ENCODE data around the gene MANSC4.
"Not testable (repeated sequence)": the region's sequence is repeated elsewhere in the genome, so short reads cannot be mapped to it uniquely, and the experiment has no call there.

Gene MANSC4

DNA sequence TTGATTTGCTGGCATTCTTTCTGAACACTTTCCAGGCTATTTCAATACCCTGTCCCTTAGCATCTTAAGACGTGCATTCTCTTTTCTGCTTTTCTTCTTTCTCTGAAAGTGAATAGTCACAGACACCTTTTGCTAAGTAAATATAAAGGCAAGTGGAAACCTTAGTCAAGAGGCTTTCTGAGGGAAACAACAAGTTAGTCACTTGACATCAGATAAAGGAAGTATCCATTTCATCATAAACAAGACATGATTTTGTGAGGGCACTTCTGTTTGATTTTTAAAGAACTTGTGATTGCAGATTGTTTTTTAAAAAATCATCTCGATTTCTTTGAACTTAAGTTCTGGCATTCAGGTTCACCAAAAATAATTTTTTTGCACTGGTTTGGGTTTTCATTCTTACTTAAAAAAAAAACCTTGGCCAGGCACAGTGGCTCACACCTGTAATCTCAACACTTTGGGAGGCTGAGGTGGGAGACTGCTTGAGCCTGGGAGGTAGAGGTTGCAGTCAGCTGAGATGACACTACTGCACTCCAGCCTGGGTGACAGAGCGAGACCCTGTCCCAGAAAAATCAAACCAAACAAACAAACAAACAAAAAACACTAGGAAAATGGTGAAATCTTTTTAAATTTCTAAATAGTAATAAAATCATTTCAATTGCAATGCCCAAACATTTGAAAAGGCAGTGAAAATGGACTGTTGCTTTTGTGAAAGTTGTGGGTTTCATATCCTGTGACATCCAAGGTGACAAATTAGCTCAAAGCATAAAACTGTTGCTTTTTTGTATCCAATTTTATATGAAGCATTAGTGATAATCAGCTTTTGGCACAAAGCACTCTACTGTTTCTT is 8.3 kb downstream of the MANSC4 start:
- Histone ChIP-seq H3K36me3 (ENCODE audit: control insufficient read depth, insufficient read depth, low read length) (no peaks in the 10 kb centered on the region), H3K4me3 (ENCODE audit: low read length) (no peak overlapping the region), H3K4me1 (ENCODE audit: control insufficient read depth, insufficient read depth, low read length) (no peaks in the 10 kb centered on the region), H3K27me3 (ENCODE audit: control insufficient read depth, insufficient read depth, low read length) (no peaks in the 10 kb centered on the region), H3K27ac (ENCODE audit: low read depth, low read length) (no peak overlapping the region), H3K9ac (ENCODE audit: low read length) (no peak overlapping the region)

DNA sequence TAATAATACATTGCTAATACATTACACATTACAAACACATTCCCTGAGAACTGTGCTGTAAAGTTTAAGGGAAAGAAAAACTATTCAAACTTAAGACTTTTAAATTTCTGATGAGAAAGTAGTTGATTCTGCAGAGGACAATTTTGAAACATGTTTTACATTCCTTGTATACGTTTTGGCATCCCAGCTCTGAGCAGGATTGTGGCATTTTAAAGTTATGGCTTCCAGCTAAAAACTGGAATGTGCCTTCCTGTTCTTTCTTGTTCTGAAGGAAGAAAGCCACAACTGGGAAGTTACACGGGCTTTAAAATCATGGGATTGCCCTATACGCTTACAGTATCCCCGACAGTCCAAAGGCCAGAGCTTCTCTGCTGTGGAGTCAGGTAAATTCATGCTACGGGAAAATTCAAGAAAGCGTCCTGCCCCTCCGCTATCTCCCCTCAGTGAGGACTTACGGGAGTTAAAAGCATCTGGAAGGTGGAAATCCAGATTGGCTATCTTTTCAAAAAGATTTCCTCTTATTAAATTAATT is 10.8 kb downstream of the MANSC4 start:
- no peaks in the 10 kb centered on the region for H3K4me1 ChIP-seq (ENCODE audit: control insufficient read depth, insufficient read depth, low read length)
- H3K27me3 ChIP-seq (ENCODE audit: control insufficient read depth, insufficient read depth, low read length): no peaks in the 10 kb centered on the region
- no peak overlapping the region for H3K4me3 ChIP-seq (ENCODE audit: low read length)
- H3K27ac ChIP-seq (ENCODE audit: low read depth, low read length): no peak overlapping the region
- no peak overlapping the region for H3K9ac ChIP-seq (ENCODE audit: low read length)
- no peaks in the 10 kb centered on the region for H3K36me3 ChIP-seq (ENCODE audit: control insufficient read depth, insufficient read depth, low read length)

DNA sequence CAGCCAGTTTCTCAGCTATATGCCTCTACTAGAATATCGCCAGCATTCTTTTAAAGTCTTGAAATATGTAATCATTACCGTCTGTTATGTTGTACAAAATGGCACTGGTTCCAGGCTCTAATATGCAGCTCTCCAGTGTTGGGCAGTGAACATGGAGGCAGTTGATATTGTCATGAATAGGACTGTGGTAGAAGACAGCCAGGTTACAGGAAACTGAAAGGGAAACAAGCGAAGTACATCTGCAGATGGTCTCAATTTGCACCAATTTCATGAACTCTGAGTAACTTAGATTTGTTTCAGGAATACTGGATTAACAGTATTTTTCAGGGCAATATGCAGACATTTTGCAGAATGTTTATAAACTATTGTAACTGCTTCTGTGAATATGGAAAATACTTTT is 13.4 kb downstream of the MANSC4 start:
- no peak overlapping the region for H3K4me3 ChIP-seq (ENCODE audit: low read length)
- H3K36me3 ChIP-seq (ENCODE audit: control insufficient read depth, insufficient read depth, low read length): no peaks in the 10 kb centered on the region
- H3K9ac ChIP-seq (ENCODE audit: low read length): no peak overlapping the region
- H3K4me1 ChIP-seq (ENCODE audit: control insufficient read depth, insufficient read depth, low read length): no peaks in the 10 kb centered on the region
- H3K27me3 ChIP-seq (ENCODE audit: control insufficient read depth, insufficient read depth, low read length): no peaks in the 10 kb centered on the region
- no peak overlapping the region for H3K27ac ChIP-seq (ENCODE audit: low read depth, low read length)

DNA sequence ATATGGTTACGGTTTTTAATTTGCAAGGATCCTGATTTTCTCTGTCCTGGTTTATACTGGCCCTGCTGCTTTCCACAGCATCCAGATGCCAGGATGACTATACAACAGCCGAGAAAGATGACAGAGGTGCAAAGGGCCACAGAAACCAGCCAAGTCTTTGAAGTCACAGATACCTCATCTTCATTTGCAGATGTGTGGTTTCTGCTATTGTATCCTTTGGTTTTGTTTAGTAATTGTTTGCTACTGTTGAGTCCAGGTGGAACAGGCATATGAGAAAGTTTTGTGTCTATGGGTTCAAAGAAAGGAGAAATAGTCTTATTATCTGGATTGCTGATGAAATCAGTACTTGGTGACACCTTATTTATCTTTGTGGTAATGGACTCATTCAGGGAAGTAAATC is 17.3 kb downstream of the MANSC4 start:
- H3K4me1 ChIP-seq (ENCODE audit: control insufficient read depth, insufficient read depth, low read length): no peaks in the 10 kb centered on the region
- no peaks in the 10 kb centered on the region for H3K27me3 ChIP-seq (ENCODE audit: control insufficient read depth, insufficient read depth, low read length)
- no peaks in the 10 kb centered on the region for H3K36me3 ChIP-seq (ENCODE audit: control insufficient read depth, insufficient read depth, low read length)
- H3K4me3 ChIP-seq (ENCODE audit: low read length): no peak overlapping the region
- no peak overlapping the region for H3K9ac ChIP-seq (ENCODE audit: low read length)
- H3K27ac ChIP-seq (ENCODE audit: low read depth, low read length): no peak overlapping the region

DNA sequence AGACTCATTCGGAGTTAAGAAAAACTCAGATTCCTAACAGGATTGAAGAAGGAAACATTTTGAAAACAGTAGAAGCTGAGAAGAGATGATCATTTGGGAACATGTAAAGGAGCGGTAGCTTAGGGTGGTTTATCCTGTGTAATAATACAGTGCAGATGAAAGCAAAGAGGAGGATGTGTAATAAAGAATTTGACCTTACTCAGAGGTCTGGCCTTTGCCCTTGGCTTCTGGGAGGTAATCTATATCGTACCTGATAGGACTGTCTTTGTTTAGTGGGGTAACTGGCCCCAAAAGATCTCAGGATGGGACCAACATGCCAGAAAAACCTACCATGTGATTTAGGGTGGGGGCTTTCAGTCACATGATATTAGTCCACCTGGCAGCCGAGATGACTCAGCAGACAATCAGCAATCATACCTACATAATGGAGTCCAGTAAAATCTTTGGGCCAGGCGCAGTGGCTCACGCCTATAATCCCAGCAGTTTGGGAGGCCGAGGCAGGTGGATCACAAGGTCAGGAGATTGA is 23.3 kb downstream of the MANSC4 start:
- Histone ChIP-seq H3K9ac (ENCODE audit: low read length) (no peak overlapping the region), H3K27ac (ENCODE audit: low read depth, low read length) (no peak overlapping the region), H3K4me3 (ENCODE audit: low read length) (no peak overlapping the region), H3K36me3 (ENCODE audit: control insufficient read depth, insufficient read depth, low read length) (peaks cover 9% of the 10 kb centered on the region), H3K4me1 (ENCODE audit: control insufficient read depth, insufficient read depth, low read length) (no peaks in the 10 kb centered on the region), H3K27me3 (ENCODE audit: control insufficient read depth, insufficient read depth, low read length) (no peaks in the 10 kb centered on the region)

- no peak overlapping the region for H3K9ac ChIP-seq (ENCODE audit: low read length)
- H3K4me3 ChIP-seq (ENCODE audit: low read length): no peak overlapping the region
- H3K27ac ChIP-seq (ENCODE audit: low read depth, low read length): no peak overlapping the region
- no peaks in the 10 kb centered on the region for H3K27me3 ChIP-seq (ENCODE audit: control insufficient read depth, insufficient read depth, low read length)
- H3K4me1 ChIP-seq (ENCODE audit: control insufficient read depth, insufficient read depth, low read length): no peaks in the 10 kb centered on the region
- H3K36me3 ChIP-seq (ENCODE audit: control insufficient read depth, insufficient read depth, low read length): peaks cover 9% of the 10 kb centered on the region
These were observed 25.2 kb downstream of the MANSC4 start for GRCh38 chr12:27754795-27755194.

DNA sequence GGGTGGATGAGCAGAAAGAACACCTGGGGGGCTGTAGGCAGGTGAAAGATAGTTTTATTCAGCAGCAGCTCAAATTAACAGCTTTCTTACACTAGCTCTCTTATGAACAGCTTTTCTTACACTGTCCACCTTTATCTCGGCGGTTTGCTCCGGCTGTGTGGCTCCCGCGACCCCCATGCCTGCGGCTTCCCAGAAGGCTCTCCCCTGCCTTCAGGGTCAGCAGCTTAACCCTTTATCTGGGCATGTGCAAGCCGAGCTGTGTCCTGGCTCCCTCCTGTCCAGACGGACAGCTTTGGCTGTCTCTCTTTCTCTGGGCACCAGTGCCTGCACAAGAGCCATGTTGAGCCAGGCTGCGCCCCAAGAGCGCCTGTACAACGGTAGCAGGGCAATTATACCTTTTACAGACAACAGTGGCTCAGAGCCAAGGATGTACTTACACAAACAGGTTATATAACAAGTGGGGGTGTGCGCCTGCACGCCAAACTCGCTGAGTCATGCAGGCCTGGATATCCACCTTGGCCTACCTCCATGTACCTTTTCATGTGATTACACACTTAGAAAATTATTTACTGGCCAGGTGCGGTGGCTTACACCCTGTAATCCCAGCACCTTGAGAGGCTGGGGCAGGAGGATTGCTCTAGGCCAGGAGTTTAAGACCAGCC is 28.5 kb downstream of the MANSC4 start:
- Histone ChIP-seq H3K4me1 (ENCODE audit: control insufficient read depth, insufficient read depth, low read length) (no peaks in the 10 kb centered on the region), H3K4me3 (ENCODE audit: low read length) (no peak overlapping the region), H3K27me3 (ENCODE audit: control insufficient read depth, insufficient read depth, low read length) (no peaks in the 10 kb centered on the region), H3K27ac (ENCODE audit: low read depth, low read length) (no peak overlapping the region), H3K36me3 (ENCODE audit: control insufficient read depth, insufficient read depth, low read length) (peaks cover 9% of the 10 kb centered on the region), H3K9ac (ENCODE audit: low read length) (no peak overlapping the region)

- no peak overlapping the region for H3K4me3 ChIP-seq (ENCODE audit: low read length)
- no peak overlapping the region for H3K27ac ChIP-seq (ENCODE audit: low read depth, low read length)
These were observed 32.8 kb downstream of the MANSC4 start for GRCh38 chr12:27747111-27747820.

GRCh38 chr12:27745734-27746133 is 34.3 kb downstream of the MANSC4 start:
- not testable (repeated sequence) for H3K9ac ChIP-seq (ENCODE audit: low read length); H3K4me3 ChIP-seq (ENCODE audit: low read length); H3K36me3 ChIP-seq (ENCODE audit: control insufficient read depth, insufficient read depth, low read length); H3K4me1 ChIP-seq (ENCODE audit: control insufficient read depth, insufficient read depth, low read length); H3K27ac ChIP-seq (ENCODE audit: low read depth, low read length); H3K27me3 ChIP-seq (ENCODE audit: control insufficient read depth, insufficient read depth, low read length)

More at GRCh38 chr12:27747111-27747820, 32.8 kb downstream of the MANSC4 start:
- H3K4me1 ChIP-seq (ENCODE audit: control insufficient read depth, insufficient read depth, low read length): no peaks in the 10 kb centered on the region
- no peaks in the 10 kb centered on the region for H3K27me3 ChIP-seq (ENCODE audit: control insufficient read depth, insufficient read depth, low read length)
- H3K9ac ChIP-seq (ENCODE audit: low read length): no peak overlapping the region
- H3K36me3 ChIP-seq (ENCODE audit: control insufficient read depth, insufficient read depth, low read length): peaks cover 5% of the 10 kb centered on the region

DNA sequence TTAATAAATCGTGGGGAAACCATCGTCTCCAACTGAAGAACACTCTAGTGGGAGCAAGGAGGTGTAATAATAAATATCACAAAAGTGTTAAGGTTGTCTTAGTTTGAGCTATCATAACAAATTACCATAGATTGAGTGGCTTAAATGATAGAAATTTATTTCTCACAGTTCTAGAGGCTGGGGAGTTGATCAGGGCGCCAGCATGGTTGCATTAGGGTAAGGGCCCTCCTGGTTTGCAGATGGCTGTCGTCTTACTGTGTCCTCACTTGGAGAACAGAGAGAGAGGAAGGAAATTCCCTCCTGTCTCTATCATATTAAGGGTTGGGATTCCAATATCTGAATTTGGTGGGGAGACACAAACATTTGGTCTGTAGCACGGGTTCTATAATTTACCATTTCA is 36.4 kb downstream of the MANSC4 start:
- H3K27me3 ChIP-seq (ENCODE audit: control insufficient read depth, insufficient read depth, low read length): no peaks in the 10 kb centered on the region
- no peak overlapping the region for H3K4me3 ChIP-seq (ENCODE audit: low read length)
- H3K27ac ChIP-seq (ENCODE audit: low read depth, low read length): no peak overlapping the region
- H3K9ac ChIP-seq (ENCODE audit: low read length): no peak overlapping the region
- peaks cover 5% of the 10 kb centered on the region for H3K36me3 ChIP-seq (ENCODE audit: control insufficient read depth, insufficient read depth, low read length)
- H3K4me1 ChIP-seq (ENCODE audit: control insufficient read depth, insufficient read depth, low read length): no peaks in the 10 kb centered on the region

DNA sequence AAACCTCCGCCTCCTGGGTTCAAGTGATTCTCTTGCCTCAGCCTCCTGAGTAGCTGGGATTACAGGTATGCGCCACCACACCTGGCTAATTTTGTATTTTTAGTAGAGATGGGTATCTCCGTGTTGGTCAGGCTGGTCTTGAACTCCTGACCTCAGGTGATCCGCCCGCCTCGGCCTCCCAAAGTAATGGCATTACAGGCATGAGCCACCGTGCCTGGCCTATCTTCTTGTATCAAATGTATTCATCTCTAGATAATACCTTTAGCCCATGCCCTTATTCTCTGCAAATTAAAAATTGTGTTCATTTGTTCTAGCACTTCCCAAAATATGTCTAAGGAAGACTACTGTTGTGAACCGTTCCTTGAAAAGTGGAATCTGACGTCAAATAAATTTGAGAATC is 45.7 kb downstream of the MANSC4 start:
- H3K36me3 ChIP-seq (ENCODE audit: control insufficient read depth, insufficient read depth, low read length); H3K4me1 ChIP-seq (ENCODE audit: control insufficient read depth, insufficient read depth, low read length); H3K9ac ChIP-seq (ENCODE audit: low read length); H3K27me3 ChIP-seq (ENCODE audit: control insufficient read depth, insufficient read depth, low read length); H3K4me3 ChIP-seq (ENCODE audit: low read length); H3K27ac ChIP-seq (ENCODE audit: low read depth, low read length): not testable (repeated sequence)

- Histone ChIP-seq H3K4me1 (ENCODE audit: control insufficient read depth, insufficient read depth, low read length) (no peaks in the 10 kb centered on the region), H3K4me3 (ENCODE audit: low read length) (no peak overlapping the region), H3K27me3 (ENCODE audit: control insufficient read depth, insufficient read depth, low read length) (no peaks in the 10 kb centered on the region), H3K36me3 (ENCODE audit: control insufficient read depth, insufficient read depth, low read length) (peaks cover 2% of the 10 kb centered on the region), H3K9ac (ENCODE audit: low read length) (no peak overlapping the region), H3K27ac (ENCODE audit: low read depth, low read length) (no peak overlapping the region)
These were observed 46.2 kb downstream of the MANSC4 start for GRCh38 chr12:27733791-27734190.
